MM.1S (cell line): ENCODE data around the gene VSIG2.

Experiments used
- DNase-seq: peaks from one replicate; pipeline ENCODE4 v3.0.0-alpha.2; 2015
- H2AFZ ChIP-seq: fragments of 300-600 bp; sonication (generic); 2 replicates; pipeline ENCODE4 v1.6.0; 2016; ENCODE audit warnings: antibody characterized with exemption, low read length
- H3F3A ChIP-seq: fragments of 300-600 bp; sonication (generic); 2 replicates; pipeline ENCODE4 v1.6.1; 2016; ENCODE audit warnings: mild to moderate bottlenecking, antibody characterized with exemption, low read length, moderate library complexity, mixed read lengths; ENCODE audit not compliant: insufficient read depth
- H3K27ac ChIP-seq: fragments of 300-600 bp; sonication (generic); 2 replicates; pipeline ENCODE4 v1.5.1; 2016; ENCODE audit warnings: mild to moderate bottlenecking, low read length
- H3K27me3 ChIP-seq: fragments of 300-600 bp; sonication (generic); replicated peaks from 2 replicates; pipeline ENCODE4 v1.6.0; 2016; ENCODE audit warnings: low read length; ENCODE audit not compliant: insufficient read depth
- H3K36me3 ChIP-seq: fragments of 300-600 bp; sonication (generic); replicated peaks from 2 replicates; pipeline ENCODE4 v1.6.1; 2016; ENCODE audit warnings: mild to moderate bottlenecking, low read length, mixed read lengths; ENCODE audit not compliant: insufficient read depth
- H3K4me1 ChIP-seq: fragments of 300-600 bp; sonication (generic); 2 replicates; pipeline ENCODE4 v1.6.1; 2016; ENCODE audit warnings: low read length, mixed read lengths
- H3K4me2 ChIP-seq: fragments of 300-600 bp; sonication (generic); 2 replicates; pipeline ENCODE4 v1.6.0; 2016; ENCODE audit warnings: low read depth, low read length
- H3K4me3 ChIP-seq: fragments of 300-600 bp; sonication (generic); 2 replicates; pipeline ENCODE4 v1.5.1; 2016; ENCODE audit warnings: low read length, mixed read lengths
- H3K79me2 ChIP-seq: fragments of 300-600 bp; sonication (generic); 2 replicates; pipeline ENCODE4 v1.6.1; 2016; ENCODE audit warnings: mixed run types, low read length, mixed read lengths
- H3K9ac ChIP-seq: fragments of 300-600 bp; sonication (generic); 2 replicates; pipeline ENCODE4 v1.6.1; 2016; ENCODE audit warnings: low read length, mixed read lengths
- H3K9me2 ChIP-seq: fragments of 300-600 bp; sonication (generic); replicated peaks from 2 replicates; pipeline ENCODE4 v1.6.1; 2016; ENCODE audit warnings: mild to moderate bottlenecking, low read length, mixed read lengths; ENCODE audit not compliant: insufficient read depth
- H3K9me3 ChIP-seq: fragments of 300-600 bp; sonication (generic); replicated peaks from 2 replicates; pipeline ENCODE4 v1.6.1; 2016; ENCODE audit warnings: mild to moderate bottlenecking, low read length, mixed read lengths; ENCODE audit not compliant: insufficient read depth
- H4K20me1 ChIP-seq: fragments of 300-600 bp; sonication (generic); 2 replicates; pipeline ENCODE4 v1.6.1; 2016; ENCODE audit warnings: mild to moderate bottlenecking, low read length, moderate library complexity, mixed read lengths; ENCODE audit not compliant: insufficient read depth
- CTCF ChIP-seq: fragments of 300-600 bp; sonication (generic); IDR thresholded peaks from 2 replicates; pipeline ENCODE4 v1.5.1; 2016; ENCODE audit warnings: antibody characterized with exemption, low read length, mixed read lengths
- EZH2 ChIP-seq: fragments of 300-600 bp; sonication (generic); optimal IDR thresholded peaks from 2 replicates; pipeline ENCODE3; 2017; ENCODE audit warnings: low read depth, mild to moderate bottlenecking, antibody characterized with exemption, low read length, mixed read lengths
- EZH2phosphoT487 ChIP-seq: fragments of 300-600 bp; sonication (generic); IDR thresholded peaks from 2 replicates; pipeline ENCODE4 v1.6.1; 2018; ENCODE audit warnings: antibody characterized with exemption, low read length

Gene VSIG2

GRCh38 chr11:124762624-124763155 is 10.6 kb upstream of the VSIG2 start:
- H3K27me3 ChIP-seq: no peaks in the 10 kb centered on the region

GRCh38 chr11:124762105-124762623 is 10.1 kb upstream of the VSIG2 start, which contains the start of gene ESAM:
ESAM (minus strand) TSS chr11:124762290; CDS start chr11:124762154, 136 bp downstream.
- H4K20me1 ChIP-seq: no peaks in the 10 kb centered on the region
- H3K9me3 ChIP-seq: no peaks in the 10 kb centered on the region
- H3K4me3 ChIP-seq: peak within 1 kb of the TSS; percentile 89
- peaks cover 25% of the 10 kb centered on the region for H3F3A ChIP-seq
- no peaks in the 10 kb centered on the region for H3K9me2 ChIP-seq
- DNase-seq: peak; percentile 81
- peak within 1 kb of the TSS; percentile 90 for H3K4me2 ChIP-seq
- H3K4me1 ChIP-seq: peaks cover 22% of the 10 kb centered on the region
- peak within 1 kb of the TSS; percentile 93 for H2AFZ ChIP-seq
- no peak for TF ChIP-seq EZH2
- TF ChIP-seq EZH2phosphoT487: no peak
- TF ChIP-seq CTCF: no peak
- H3K79me2 ChIP-seq: peaks cover 32% of the 10 kb centered on the region
- no peaks in the 10 kb centered on the region for H3K36me3 ChIP-seq
- H3K9ac ChIP-seq: peak within 1 kb of the TSS; percentile 72; the same call in 1 of the 2 replicates
- H3K27me3 ChIP-seq: no peaks in the 10 kb centered on the region
- peak within 1 kb of the TSS; percentile 77; the same call in 1 of the 2 replicates for H3K27ac ChIP-seq

More at GRCh38 chr11:124762624-124763155, 10.6 kb upstream of the VSIG2 start:
- peak overlapping the region; percentile 77; the same call in 1 of the 2 replicates for H3K27ac ChIP-seq
- no peaks in the 10 kb centered on the region for H3K9me3 ChIP-seq
- peaks cover 32% of the 10 kb centered on the region for H3K79me2 ChIP-seq
- peak overlapping the region; percentile 93 for H2AFZ ChIP-seq
- peaks cover 22% of the 10 kb centered on the region for H3K4me1 ChIP-seq
- H3K4me2 ChIP-seq: peak overlapping the region; percentile 84
- peak; percentile 27 for DNase-seq
- H3K4me3 ChIP-seq: peak overlapping the region; percentile 89
- no peaks in the 10 kb centered on the region for H3K9me2 ChIP-seq
- TF ChIP-seq EZH2phosphoT487: no peak
- no peak for TF ChIP-seq EZH2
- TF ChIP-seq CTCF: no peak
- peaks cover 25% of the 10 kb centered on the region for H3F3A ChIP-seq
- no peaks in the 10 kb centered on the region for H3K36me3 ChIP-seq
- no peaks in the 10 kb centered on the region for H4K20me1 ChIP-seq
- H3K9ac ChIP-seq: peak overlapping the region; percentile 72; the same call in 1 of the 2 replicates

GRCh38 chr11:124761301-124762104 is 9.4 kb upstream of the VSIG2 start:
- H3K27me3 ChIP-seq: no peaks in the 10 kb centered on the region
- H3K4me3 ChIP-seq: peak overlapping the region; percentile 74
- H3K9ac ChIP-seq: peak overlapping the region; percentile 63; the same call in 1 of the 2 replicates
- no peak for DNase-seq
- H3K4me2 ChIP-seq: peak overlapping the region; percentile 90
- H3K36me3 ChIP-seq: no peaks in the 10 kb centered on the region
- peaks cover 22% of the 10 kb centered on the region for H3K4me1 ChIP-seq
- H3K79me2 ChIP-seq: peaks cover 32% of the 10 kb centered on the region
- peaks cover 25% of the 10 kb centered on the region for H3F3A ChIP-seq
- no peak for TF ChIP-seq EZH2
- H4K20me1 ChIP-seq: no peaks in the 10 kb centered on the region
- H3K27ac ChIP-seq: peak overlapping the region; percentile 13; the same call in 1 of the 2 replicates
- H3K9me2 ChIP-seq: no peaks in the 10 kb centered on the region
- H2AFZ ChIP-seq: peak overlapping the region; percentile 81
- no peaks in the 10 kb centered on the region for H3K9me3 ChIP-seq
